ENCODE data around the gene TBX2.

TBX2 gene

DNA sequence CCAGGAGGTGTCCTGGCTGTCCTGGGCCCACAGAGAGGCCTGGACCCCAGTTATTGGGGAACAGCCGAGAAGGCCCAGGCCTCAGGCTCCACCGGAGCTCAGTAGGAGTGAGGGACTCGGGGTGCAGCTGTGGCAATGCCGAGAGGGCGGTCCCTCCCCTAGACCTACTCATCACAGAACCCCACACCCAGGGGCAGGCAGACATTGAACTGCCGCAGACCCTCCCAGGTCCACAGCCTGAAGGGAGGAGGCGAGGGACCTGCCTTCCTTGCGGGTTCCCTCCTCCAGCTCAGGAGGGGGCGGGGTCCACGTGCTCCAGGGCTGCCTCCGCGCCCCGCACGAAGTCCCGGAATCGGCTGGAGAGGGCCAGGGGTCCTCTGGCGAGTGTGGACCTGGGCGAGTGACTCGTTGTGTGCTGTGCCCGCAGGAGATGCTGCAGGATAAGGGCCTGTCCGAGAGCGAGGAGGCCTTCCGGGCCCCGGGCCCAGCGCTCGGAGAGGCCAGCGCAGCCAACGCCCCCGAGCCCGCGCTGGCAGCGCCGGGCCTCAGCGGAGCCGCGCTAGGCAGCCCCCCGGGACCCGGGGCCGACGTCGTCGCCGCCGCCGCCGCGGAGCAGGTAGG, 56.5 kb downstream of the TBX2 start:
- no peak for DNase-seq

DNA sequence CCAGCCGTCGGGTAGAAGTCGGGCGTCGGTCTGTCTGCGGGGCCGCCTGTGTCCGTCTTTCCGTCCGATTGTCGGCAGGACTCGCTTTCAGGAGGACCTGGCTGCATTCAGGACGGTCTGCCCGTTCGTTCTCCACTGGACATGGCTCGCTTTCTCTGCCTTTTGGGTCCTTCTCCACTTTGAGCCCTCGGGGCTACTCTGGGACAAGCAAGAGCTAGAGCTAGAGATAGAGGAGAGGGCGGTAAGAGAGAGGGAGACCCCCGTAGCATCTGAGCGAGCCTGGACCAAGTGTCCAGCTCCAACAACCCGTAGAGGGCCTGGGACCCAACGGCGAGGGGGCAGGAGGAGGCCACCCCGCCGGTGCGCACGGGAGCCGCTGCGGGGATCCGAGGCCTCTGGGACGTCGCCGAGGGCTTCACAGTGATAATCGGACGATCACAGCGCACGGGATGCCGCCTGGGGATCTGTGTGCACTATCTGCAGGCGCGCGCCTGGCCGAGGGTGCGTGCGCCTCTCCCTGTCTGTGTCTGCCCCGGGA, 57.1 kb downstream of the TBX2 start:
- no peak for DNase-seq

DNA sequence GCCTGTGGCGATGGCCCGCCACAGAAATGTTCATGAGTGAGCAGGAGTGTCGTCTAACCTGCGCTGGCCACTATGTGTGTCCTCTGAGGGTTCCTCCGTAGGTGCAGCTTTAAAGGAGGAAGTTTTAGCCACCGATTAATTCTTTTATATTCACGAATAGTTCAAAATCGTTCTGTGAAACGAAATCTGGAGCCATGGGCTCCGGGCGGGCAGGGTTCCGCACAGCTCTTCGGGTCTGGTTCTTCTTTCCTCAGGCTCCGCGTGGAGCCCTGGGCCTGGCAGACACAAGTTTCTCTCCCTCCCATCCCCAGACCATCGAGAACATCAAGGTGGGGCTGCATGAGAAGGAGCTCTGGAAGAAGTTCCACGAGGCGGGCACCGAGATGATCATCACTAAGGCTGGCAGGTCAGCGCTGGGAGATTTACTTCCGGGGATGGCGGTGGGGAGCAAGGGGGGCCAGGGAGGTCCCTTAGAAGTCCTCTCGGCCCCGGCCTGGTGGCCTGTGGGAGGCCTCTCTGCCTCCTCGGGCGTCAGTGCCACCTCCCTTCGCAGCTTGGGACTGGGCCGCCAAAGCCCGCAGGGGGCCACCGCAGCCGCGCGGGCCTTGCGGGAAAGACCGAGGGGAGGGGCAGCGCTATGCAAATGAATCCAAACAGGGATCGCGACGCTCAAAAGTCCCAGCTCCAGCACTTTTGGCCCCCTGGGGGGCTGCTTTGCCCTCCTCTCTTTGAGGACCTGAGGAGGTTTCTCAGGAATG, 57.8 kb downstream of the TBX2 start:
- DNase-seq = no peak

DNA sequence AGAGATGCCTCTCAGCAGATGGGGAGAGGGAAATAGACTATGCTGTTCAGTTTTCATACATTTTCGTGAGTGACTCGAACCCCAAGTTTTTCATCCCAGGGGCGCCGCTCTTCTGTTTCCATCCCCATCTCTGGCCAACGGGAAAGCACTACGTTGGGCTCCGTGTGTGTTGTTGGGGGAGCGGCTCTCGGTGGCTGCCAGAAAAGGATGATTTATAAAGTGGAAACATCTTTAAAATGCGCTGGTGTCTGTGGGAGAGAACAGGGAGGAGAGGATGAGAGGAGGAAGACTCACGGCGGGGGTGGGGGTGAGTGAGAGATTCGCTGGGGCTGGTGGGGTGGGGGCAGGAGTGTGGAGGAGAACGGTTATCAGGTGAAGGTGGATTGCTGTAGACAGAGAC, 58.4 kb downstream of the TBX2 start:
- no peak for DNase-seq

DNA sequence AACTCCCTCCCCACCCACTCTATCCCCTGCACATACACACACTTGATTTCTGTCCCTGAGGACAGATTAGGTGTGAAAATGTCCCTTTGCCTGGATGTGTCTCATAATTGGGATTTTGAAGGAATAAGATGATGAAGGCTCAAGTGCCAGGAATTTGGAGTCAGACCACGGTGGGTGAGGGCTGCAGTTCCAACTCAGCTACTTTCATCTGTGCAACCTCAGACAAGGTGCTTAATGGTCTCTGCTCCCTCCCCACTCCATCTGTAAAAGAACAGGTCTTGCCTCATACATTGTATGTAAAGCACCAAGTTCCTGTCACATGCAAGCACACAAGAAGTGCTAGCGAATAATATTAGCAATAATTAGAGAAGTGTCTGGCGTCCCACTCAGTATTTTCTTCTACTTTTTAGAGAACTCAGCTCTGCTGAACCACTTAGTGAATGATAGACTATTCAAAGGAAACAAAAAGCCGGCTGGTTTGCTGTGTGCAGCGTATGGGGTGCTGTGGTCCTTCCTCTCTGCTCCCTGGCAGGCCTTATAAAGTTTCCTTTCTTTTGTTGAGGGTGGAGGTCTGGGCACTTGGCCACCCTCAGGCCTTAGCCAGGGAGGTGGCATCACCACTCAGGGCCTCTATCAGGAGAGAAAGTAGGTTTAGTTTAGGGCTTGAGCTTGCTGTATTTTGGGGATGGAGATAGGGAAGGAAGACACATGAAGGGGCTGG, 58.9 kb downstream of the TBX2 start:
- no peak for DNase-seq

All from femur (tissue), 1 donor.